Stimulated activated CD4-positive, alpha-beta T cell treated with anti-CD3 and anti-CD28 coated beads, Interleukin-12 subunit alpha, Interleukin-12 subunit beta, amount 100 ng/mL, for 4 hours (primary cell): ENCODE data around the gene TPRA1.
"Not testable (repeated sequence)": the region's sequence is repeated elsewhere in the genome, so short reads cannot be mapped to it uniquely, and the experiment has no call there.

Source experiments
- DNase-seq: peaks from one replicate; pipeline ENCODE4 v3.0.0-alpha.2; 2020

Gene TPRA1

DNA sequence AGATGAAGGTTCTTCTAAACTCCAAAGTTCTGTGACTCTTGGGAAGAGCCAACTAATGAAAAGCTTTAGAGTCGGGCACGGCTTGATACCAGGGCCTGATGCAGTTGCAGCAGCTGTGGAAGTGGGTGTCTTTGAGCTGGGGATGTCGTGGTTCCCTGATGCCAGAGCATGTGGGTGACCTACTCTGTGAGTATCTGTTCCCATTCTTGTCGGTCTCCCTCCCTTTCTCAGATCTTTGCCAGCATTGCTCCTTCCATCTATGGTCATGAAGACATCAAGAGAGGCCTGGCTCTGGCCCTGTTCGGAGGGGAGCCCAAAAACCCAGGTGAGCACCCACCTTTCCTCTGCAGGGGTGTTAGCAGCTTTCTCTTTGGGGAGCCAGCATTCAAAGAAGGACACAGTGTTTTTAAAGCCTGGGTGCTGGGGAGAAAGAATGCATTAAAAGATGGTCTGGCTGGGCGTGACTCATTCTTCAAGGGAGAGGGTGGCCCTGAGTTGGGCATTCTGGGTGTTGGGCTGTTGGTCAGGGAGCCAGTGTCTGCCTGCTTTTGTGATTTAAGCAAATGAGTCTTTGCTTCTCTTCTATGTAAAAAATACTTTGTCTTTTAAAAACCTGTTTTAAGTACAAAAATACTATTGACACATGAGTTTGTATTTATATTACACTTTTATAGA lies 25.2 kb upstream of the TPRA1 start:
- DNase-seq = no peak

DNA sequence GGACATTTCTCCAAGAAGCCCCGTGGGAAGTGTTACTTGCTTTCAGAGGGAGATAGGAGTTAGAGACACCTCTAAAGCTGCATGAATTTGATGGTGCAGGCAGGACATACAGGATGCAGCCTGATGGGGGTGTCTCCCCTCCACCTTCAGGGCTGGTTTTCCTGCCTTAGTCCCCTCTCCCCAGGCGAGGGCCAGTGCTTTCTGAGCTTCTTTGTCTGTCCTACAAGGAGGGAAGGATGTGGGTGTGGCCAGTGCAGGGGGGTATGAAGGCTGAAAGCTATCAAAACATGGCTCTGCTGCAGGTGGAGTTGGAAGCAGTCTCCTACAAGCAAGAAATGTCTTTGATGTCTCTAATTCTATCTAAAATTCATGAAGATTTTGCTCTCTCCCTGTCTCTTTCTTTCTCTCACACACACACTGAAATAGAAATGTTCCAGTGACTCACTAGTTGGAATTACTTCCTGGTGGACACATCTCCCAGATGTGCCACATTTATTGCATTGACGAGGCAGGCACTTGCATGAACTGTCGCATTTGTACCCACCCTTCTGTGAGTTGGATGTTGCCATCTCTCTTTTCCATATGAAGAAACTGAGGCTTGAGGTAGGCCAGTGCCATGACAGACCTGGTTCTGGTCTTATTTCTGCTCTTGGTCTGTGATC lies 24.5 kb upstream of the TPRA1 start:
- no peak for DNase-seq

DNA sequence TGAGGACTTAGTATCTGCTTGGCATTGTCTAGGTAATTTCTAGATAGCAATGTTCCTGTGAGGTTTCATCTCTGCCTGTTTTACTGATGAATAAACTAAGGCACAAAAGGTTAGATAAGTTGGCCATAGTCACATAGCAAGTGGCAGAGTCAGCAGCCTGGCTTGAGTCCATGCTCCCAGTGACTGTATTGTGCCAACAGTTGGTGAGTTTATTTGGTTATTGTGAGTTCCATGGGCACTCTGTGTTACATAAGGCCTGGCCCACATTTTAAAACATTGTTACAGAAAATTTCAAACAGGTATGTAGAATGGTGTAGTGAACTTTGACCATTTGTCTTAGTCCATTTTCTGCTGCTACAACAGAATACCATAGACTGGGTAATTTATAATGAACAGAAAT lies 22.9 kb upstream of the TPRA1 start:
- DNase-seq = no peak

DNA sequence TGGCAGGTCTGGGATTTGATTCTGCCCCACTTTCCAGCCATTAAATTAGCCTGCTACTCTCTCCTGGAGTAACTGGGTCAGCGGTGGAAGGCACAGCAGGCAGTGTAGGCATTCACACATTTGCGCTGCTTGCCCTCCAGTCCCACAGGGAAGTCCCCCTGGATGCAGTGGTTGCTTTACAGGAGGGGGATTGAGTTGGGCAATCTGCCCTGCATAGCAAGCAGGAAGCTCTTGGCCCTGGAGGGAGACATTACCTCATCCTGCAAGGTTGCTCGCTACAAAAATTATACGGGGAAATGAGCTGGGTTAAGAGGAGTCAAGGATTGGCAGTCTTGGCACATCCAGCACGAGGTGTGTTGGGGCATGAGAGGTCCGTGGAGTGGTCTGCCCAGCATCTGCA lies 22.4 kb upstream of the TPRA1 start:
- no peak for DNase-seq

DNA sequence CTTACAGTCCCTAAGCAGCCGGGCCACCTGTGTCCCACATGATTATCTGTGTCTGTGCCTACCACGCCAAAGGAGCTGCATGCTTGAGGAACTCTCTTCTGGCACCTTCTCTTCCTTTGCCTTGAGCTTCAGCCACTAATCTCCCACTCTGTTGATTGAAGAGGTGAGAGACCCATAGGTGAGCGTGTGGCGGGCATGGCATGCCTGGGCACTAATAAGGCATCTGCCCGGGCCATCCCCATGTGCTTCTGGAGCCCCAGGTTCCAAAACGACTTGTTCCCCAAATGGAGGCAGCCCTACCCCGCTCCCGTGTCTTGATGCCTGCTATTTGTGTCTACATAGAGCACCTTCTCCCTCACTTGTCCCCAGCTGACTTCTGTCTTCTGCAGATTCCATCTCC lies 20.7 kb upstream of the TPRA1 start:
- DNase-seq = no peak

DNA sequence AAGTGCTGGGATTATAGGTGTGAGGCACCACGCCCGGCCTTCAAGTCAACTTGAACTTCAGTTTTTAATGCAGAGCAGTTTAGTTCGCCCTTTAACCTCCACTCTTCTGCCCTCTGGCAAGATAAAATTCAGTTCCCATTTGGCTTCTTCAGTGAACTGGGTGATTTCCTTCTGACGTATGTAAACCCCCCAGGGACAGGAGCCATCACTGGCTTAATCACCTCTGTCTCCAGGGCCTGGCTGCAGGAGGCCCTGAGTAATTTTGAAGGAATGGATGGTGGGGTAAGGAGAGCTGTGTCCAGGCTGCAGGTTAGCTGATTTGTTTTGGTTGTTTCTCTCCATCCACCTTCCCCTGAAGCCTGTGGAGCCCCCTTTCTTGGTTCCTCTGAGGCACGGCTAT lies 19.6 kb upstream of the TPRA1 start:
- DNase-seq = no peak

DNA sequence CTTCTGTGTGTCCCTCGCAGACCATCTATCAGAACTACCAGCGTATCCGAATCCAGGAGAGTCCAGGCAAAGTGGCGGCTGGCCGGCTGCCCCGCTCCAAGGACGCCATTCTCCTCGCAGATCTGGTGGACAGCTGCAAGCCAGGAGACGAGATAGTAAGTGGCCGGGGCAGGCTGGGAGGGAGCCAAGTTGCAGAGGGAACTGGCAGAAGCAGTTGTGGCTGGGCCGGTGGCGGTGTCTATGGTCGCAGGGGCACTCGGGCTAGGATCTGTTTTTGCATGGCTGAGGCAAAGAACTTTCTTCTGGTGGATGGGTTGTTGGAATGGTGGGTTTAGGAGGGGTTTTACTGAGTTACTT lies 17.8 kb upstream of the TPRA1 start:
- DNase-seq = no peak

DNA sequence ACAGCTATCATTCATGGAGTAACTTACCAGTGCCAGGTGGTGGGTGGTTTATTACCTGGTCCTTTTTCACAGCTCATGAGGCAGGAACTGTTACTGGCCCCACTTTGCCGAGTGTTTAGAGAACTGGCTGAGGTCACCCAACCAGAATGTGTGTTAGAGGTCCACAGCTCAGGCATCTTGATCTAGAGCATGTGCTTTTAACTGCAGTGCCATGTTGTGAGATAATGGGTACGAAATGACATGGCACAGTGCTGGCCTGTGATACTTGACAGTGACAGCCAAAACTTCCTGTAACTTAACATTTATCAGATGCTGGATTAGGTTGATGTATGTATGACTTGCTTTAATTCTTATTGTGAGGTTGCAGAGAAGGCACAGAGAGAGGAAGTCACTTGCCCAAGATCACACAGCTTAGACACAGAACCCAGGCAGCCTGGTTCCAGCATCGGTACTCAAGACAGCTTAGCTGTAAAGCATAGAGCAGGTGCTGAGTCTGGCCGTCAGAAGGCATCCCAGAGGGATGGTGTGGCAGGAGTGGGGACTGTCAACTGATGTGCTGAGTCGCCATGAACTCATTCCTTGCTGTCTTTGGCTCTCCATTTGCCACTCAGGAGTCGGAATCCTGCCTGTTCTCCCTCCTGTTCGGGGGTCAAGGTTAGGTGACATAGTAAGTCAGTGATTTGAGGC lies 17.3 kb upstream of the TPRA1 start:
- DNase-seq = no peak

DNA sequence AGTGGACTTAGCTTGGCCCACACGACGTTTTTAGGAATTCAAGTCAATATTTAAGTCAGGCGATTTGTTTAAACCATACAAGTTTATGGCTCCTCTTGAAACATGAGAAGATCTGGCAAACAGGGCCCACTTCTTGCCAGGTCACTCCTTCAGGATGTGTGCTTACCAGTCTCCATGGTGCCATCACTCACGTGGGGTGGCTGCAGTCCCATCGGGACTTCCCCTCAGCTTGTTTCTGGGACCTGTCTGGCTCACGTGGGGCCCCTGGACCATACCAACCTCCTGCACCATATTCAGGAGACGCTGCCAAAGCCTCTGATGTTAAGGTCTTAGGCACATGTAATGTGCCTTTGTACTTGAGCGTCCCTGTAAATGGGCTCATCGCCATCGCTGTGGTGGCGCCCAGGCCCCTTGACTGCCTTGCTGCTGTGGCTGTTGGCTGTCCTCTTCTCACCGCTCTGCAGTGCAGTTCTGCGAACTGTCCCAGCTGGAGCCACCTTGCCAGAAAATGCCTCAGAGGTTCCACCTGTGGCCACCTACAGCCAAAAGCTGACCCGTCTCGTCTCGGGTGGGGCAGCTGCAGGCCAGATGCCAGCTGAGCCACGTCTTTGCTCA lies 16.6 kb upstream of the TPRA1 start:
- no peak for DNase-seq

DNA sequence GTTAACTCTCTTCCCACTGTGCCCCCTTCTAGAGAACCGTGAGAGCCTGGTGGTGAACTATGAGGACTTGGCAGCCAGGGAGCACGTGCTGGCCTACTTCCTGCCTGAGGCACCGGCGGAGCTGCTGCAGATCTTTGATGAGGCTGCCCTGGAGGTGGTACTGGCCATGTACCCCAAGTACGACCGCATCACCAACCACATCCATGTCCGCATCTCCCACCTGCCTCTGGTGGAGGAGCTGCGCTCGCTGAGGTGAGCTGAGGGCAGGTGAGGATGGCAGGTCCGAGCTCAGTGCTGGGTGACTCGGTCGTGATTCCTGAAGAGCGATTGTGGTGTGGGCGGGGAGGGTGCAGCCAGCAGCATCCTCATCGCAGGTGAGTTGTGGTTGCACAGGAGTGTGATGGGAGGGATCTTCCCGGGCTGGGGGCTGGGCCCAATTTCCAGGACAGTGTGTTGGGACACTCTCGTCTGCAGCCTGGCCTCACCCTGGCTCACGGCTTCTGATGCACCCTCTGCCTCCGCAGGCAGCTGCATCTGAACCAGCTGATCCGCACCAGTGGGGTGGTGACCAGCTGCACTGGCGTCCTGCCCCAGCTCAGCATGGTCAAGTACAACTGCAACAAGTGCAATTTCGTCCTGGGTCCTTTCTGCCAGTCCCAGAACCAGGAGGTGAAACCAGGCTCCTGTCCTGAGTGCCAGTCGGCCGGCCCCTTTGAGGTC lies 15.7 kb upstream of the TPRA1 start:
- DNase-seq = no peak

DNA sequence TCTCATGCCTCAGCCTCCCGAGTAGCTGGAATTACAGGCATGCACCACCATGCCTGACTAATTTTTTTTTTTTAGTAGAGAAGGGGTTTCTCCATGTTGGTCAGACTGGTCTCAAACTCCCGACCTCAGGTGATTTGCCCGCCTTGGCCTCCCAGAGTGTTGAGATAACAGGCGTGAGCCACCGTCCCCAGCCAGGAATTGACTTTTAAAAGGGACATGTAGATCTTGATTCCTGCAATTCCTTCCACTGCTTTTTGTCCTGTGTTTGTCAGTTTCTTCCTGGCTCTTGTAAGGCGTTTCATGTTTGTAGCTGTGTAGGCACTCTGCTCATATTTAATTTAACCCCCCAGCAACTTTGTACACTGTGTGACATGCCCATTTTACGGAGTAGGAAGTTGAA lies 15.0 kb upstream of the TPRA1 start:
- DNase-seq = not testable (repeated sequence)

DNA sequence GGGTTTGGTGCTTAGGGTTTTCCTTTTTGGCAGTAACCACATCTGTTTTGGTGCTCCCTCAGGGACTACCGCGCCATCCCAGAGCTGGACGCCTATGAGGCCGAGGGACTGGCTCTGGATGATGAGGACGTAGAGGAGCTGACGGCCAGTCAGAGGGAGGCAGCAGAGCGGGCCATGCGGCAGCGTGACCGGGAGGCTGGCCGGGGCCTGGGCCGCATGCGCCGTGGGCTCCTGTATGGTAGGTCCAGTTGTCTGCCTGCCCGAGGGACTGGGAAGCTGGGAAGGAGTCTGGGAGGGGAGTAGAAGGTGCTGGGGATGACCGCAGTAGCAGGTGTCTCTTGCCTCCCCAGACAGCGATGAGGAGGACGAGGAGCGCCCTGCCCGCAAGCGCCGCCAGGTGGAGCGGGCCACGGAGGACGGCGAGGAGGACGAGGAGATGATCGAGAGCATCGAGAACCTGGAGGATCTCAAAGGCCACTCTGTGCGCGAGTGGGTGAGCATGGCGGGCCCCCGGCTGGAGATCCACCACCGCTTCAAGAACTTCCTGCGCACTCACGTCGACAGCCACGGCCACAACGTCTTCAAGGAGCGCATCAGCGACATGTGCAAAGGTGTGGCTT lies 14.1 kb upstream of the TPRA1 start:
- no peak for DNase-seq

DNA sequence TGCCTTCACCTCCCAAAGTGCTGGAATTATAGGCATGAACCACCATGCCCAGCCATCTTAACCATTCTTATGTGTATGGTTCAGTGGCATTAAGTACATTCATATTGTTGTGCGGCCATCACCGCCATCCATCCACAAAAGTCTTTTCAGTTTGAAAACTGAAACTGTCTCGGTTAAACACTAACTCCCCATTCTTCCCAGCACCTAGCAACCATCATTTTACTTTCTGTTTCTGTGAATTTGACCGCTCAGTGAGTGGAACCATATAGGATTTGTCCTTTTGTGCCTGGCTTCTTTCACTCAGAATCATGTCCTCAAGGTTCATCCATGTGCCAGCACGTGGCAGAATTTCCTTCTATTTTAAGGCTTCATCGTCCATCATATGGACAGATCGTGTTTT lies 13.5 kb upstream of the TPRA1 start:
- no peak for DNase-seq

DNA sequence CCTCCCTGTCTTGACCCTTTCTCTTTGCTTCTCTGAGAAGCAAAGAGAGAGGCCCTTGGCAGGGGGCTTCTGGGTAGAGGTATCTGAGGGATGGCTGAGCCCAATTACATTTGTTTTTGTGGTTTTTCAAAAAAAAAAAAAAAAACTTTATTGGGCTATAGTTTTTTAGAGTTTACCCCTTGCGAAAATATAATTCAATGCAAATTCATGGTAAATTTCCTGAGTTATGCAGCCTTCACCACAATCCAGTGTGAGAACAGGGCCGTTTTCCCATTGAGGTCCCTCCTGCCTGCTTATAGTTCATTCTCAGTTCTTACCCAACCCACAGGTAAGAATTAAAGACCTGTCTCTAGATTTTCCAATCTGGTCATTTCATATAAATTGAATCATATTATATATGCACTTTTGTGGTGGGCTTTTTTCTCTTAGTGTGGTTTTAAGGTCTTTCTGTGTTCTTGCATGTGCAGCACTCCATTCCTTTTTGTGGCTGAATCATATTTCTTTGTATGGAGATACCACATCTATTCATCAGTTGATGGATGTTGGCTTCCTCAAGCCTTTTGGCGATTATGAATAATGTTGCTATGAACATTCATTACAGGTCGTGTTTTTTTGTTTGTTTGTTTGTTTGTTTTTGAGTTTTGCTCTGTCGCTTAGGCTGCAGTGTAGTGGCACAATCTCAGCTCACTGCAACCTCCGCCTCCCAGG lies 10.4 kb upstream of the TPRA1 start:
- DNase-seq = no peak

DNA sequence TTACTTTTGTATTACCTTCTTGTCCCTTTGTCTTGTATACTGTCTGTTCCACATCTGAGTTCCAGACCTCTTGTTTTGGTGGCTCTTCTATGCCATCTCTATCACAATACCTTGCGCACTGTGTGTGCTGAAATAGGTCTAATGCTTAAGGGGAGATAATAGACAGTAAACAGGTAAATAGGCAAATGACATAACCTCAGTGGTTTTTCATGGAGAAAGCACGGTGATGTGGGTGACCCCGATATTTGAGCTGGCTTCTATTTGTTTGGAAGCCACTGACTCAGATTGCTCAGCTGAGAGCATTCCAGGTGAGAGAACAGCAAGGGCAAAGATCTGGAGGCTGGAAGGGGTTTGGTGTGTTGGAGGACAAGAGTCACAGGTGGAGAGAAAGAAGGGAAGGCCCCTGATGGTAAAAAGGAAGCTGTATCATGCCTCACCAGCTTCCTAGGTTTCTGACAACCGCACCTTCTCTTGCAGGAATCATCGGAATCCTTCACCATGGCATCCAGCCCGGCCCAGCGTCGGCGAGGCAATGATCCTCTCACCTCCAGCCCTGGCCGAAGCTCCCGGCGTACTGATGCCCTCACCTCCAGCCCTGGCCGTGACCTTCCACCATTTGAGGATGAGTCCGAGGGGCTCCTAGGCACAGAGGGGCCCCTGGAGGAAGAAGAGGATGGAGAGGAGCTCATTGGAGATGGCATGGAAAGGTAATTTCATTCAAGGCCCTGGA lies 8.5 kb upstream of the TPRA1 start:
- DNase-seq = no peak

DNA sequence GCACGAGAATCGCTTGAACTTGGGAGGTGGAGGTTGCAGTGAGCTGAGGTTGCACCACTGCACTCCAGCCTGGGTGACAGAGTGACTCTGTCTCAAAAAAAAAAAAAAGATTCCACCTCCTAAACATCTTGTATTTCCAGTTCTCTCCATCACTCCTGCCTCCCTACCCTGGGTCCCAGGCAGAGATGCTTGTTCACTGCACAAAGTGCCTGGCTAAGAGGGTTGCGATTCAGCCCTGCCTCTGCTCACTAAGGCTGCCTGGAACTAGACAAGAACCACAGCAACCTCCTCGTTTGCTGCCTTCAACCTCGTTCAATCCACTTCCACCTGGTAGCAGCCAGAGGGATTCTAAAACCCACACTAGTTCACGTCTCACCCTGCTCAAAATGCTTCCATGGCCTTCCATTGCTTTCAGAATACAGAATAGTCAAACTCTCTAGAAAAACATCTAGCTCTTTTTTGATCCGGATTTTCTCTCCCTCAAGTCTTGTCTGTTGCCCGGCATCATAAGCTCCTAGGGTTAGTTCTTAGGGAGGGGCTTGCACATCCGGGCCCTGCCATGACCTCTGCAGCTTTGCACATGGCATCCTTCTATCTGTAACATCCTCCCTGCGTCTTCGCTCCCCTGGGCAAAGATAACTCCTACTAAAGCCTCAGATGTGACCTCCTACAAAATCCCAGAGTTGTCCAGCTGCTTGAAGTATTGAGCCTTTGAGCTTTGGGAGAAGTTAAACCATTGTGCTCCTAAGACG lies 6.7 kb upstream of the TPRA1 start:
- no peak for DNase-seq

DNA sequence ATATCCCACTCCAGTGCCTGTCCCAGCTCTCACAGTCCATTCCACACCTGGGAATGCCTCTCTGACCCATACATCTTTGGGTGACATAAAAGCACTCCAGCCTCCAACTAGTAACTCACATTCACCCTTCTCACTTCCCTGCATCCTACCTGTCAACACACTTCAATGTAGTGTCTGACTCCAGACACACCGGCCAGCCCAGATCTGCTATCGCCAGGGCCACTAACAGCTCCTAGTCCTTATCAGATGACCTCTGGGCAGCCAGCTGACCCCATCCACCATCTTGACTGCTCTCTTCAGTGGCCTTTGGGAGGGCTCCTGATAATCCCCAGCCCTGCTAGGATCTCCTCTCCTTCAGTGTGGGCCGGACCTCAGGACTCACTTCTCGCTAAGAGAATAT lies 4.8 kb upstream of the TPRA1 start:
- DNase-seq = no peak

DNA sequence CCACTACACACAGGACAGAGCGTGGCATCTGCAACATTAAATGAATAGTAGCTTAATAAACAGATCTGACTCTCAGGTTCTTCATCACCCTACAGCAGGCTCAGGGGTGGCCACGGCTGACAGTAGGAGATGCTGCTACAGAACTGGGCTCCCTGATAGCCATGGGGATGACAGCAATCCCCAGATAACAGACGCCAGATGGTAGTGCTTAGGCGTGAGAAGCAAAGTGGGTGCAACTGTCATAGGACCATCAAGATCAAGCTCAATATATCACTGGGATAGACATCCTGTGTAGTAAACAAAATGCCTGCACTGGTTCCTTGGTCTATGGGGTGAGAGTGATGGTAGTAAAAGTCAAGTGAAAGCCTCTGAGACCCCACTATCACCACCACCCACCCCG lies 2.6 kb upstream of the TPRA1 start:
- no peak for DNase-seq

DNA sequence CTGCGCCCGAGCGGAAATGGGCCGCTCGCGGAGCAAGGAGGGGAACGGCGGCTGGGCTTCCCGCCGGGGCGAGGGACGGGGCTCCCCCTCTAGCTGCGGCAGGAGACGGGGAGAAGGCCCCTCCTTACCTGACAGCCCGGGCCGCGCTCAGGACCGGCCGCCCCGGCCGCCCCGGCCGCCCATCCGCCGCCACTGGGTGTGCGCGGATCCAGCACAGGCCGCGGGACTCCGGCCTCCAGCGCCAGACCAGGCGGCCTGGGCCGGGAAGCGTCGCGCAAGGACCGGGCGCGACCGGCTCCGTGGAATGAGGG lies 296 bp downstream of the TPRA1 start:
- DNase-seq = peak; percentile 40

DNA sequence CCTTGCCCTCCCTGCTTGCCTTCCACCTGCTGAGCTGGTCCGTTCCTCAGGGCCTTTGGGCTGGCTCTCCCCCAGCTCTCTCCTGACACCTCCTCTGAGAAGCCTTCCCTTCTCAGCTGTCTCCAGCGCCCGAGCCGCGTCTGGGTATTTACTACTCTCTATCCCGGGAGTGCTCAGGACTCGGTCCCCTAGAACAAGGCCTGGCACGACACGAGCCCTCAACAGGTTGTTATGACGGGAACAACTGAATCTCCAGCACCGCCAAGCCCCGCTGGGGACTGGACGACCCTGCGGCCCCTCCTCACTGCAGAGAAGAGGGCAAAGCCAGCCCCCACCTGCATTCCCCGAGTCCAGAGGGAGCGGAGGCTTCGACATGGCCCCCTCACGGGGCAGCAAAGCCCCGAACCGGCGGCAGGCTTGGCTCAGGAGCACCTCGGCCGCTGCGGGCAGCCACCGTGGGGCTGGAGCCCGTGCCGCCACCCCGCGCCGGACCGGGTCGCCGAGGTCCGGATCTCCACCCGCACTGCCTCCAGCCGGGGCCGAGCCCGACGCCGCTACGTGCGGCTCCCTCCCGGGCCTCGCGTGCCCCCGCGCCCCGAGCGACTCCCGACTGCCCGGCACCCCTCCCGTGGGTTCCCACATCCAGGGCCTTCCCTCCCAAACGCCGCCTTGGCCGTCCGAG lies 792 bp downstream of the TPRA1 start:
- peak; percentile 16 for DNase-seq
